A673 (cell line): ENCODE measurements around the gene ZNF74. TPM values are rescaled to one million over a fixed set of nuclear protein-coding genes. Genes with fewer than 3 reads are reported as not detected.

Source experiments
- BruUV-seq: library from RNA; stranded (reverse); fragments of 400-500 nt; replicated peaks from 2 replicates; lab custom pipeline; 2021; lab: Mats Ljungman, UMichigan
- CTCF ChIA-PET: fragments of 300-600 bp; sonication (Branson Sonifier 250); formaldehyde crosslinking; loops from one replicate; lab custom pipeline; 2022; ENCODE audit warnings: antibody characterized with exemption; lab: Charles Lee
- POLR2A ChIA-PET: fragments of 300-600 bp; sonication (Branson Sonifier 250); formaldehyde crosslinking; loops from one replicate; lab custom pipeline; 2022; ENCODE audit warnings: antibody characterized with exemption; ENCODE audit not compliant: low non-redundant PET; lab: Charles Lee
- DNase-seq: peaks from one replicate; pipeline ENCODE4 v3.0.0-alpha.2; 2015; ENCODE audit warnings: low spot score
- H3K27ac ChIP-seq: fragments of 200-600 bp; sonication (generic); 2 replicates; pipeline ENCODE4 v1.5.1; 2016; ENCODE audit warnings: mixed run types, low read depth, mild to moderate bottlenecking, mixed read lengths, antibody characterized with exemption, low read length; ENCODE audit not compliant: poor library complexity, severe bottlenecking
- H3K27me3 ChIP-seq: fragments of 200-600 bp; sonication (generic); replicated peaks from 2 replicates; pipeline ENCODE4 v1.6.1; 2017; ENCODE audit warnings: mixed run types, low read depth, mild to moderate bottlenecking, mixed read lengths, antibody characterized with exemption, low read length; ENCODE audit not compliant: insufficient read depth, poor library complexity
- H3K36me3 ChIP-seq: fragments of 200-600 bp; sonication (generic); 2 replicates; pipeline ENCODE4 v1.6.1; 2016; ENCODE audit warnings: mixed run types, mild to moderate bottlenecking, mixed read lengths, antibody characterized with exemption, low read length; ENCODE audit not compliant: insufficient read depth, poor library complexity, severe bottlenecking
- H3K4me1 ChIP-seq: fragments of 200-600 bp; sonication (generic); 2 replicates; pipeline ENCODE4 v1.6.1; 2017; ENCODE audit warnings: mixed run types, mild to moderate bottlenecking, mixed read lengths, antibody characterized with exemption, low read length; ENCODE audit not compliant: insufficient read depth, poor library complexity, severe bottlenecking
- H3K4me3 ChIP-seq: fragments of 200-600 bp; sonication (generic); 2 replicates; pipeline ENCODE4 v1.5.1; 2016; ENCODE audit warnings: low read depth, mixed run types, mild to moderate bottlenecking, mixed read lengths, low read length; ENCODE audit not compliant: poor library complexity, severe bottlenecking
- H3K9me3 ChIP-seq: fragments of 200-600 bp; sonication (generic); 2 replicates; pipeline ENCODE4 v1.6.1; 2016; ENCODE audit warnings: mixed run types, low read depth, mild to moderate bottlenecking, mixed read lengths, antibody characterized with exemption, low read length; ENCODE audit not compliant: poor library complexity, severe bottlenecking
- EZH2 ChIP-seq: fragments of 200-600 bp; sonication (generic); IDR thresholded peaks from 2 replicates; pipeline ENCODE4 v1.6.1; 2017; ENCODE audit warnings: borderline replicate concordance, low read depth, mild to moderate bottlenecking, mixed read lengths, antibody characterized with exemption, low read length; ENCODE audit not compliant: poor library complexity, severe bottlenecking
- intact Hi-C: fragments of 100-400 bp; cut with micrococcal nuclease; formaldehyde crosslinking; loops from one replicate; pipeline ENCODE4 v1.10.0; 2022; ENCODE audit not compliant: unreplicated experiment
- total RNA-seq: library from RNA; stranded (reverse); gene quantifications from 2 replicates; pipeline ENCODE4 v1.2.3, GENCODE V29; 2021
- TF ChIP-seq, protein P1 (sequence below): fragments of 300-800, 200-600 bp; sonication (generic); conservative IDR thresholded peaks from 2 replicates; pipeline ENCODE4 v1.5.1; 2017; ENCODE audit warnings: low read depth, mild to moderate bottlenecking, antibody characterized with exemption, low read length, moderate library complexity, mixed read lengths

The ZNF74 gene
- total RNA-seq, 1 experiment from 2014 or later, result 37.2 TPM

DNA sequence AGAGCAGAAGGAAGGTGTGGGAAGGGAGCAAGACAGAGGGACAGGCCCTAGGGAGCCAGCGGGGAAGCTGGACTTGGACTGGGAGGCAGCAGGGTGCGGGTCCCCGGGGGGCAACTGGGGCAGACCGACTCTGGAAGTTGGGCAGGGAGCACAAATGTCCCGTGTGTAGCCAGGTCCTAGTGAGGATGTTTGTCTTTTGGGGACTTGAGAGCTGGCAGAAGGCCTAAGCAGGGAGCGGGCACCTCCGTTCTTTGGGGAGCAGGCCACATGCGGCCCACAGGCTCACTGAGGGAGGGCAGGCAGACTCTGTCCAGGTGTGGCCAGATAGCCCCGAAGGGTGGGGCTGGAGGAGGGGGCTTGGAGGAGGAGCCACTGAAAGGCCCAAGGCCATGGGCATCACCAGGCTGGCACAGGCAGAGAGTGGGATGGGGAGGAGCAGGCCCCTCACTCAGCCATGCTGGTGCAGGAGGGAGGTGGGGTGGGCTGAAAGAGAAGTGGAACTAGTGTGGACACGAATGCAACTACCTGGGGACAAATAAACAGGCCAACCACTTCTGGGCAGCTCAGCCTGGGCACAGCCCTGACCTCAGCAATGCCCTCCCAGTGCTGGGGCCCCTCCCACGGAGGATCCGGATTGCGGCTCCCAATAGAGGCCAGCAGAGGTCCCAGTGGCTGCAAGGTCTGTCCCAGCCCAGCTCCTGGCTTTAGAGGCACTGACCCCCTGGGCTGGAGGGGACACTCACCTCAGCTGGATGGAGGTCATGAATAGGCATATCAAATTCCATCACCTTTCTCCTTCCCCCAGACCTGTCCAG, 44.9 kb downstream of the ZNF74 start:
- Histone ChIP-seq H3K4me3 (no peak overlapping the region), H3K27me3 (peaks cover 10% of the 10 kb centered on the region), H3K4me1 (peaks cover 9% of the 10 kb centered on the region), H3K27ac (no peak overlapping the region), H3K36me3 (peaks cover 5% of the 10 kb centered on the region), H3K9me3 (no peaks in the 10 kb centered on the region)
- CTCF ChIA-PET, result no interaction called here
- intact Hi-C loops, result no loop called here
- BruUV-seq, result no TSS peak
- DNase-seq, result no peak
- POLR2A ChIA-PET, result no interaction called here
- TF ChIP-seq, protein P1, sequence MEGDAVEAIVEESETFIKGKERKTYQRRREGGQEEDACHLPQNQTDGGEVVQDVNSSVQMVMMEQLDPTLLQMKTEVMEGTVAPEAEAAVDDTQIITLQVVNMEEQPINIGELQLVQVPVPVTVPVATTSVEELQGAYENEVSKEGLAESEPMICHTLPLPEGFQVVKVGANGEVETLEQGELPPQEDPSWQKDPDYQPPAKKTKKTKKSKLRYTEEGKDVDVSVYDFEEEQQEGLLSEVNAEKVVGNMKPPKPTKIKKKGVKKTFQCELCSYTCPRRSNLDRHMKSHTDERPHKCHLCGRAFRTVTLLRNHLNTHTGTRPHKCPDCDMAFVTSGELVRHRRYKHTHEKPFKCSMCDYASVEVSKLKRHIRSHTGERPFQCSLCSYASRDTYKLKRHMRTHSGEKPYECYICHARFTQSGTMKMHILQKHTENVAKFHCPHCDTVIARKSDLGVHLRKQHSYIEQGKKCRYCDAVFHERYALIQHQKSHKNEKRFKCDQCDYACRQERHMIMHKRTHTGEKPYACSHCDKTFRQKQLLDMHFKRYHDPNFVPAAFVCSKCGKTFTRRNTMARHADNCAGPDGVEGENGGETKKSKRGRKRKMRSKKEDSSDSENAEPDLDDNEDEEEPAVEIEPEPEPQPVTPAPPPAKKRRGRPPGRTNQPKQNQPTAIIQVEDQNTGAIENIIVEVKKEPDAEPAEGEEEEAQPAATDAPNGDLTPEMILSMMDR, result no peak
- TF ChIP-seq EZH2, result no peak

DNA sequence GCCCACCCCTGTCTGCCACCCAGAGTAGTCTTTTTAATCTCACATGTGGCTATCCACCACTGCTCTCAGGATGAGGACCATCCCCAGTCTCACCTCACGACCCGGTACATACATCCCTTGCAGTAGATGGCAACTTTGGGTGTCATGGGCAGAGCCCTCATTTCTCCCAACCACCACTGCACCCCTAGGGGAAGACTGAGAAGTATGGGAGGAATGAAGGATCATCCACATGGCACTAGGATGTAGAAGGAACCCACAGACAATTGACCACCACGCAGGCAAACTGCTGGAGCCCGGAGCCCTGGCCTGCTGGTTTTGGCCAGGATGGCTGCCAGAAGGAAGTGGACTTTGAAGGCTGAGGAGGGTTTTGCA, 45.6 kb downstream of the ZNF74 start:
- Histone ChIP-seq H3K9me3 (no peaks in the 10 kb centered on the region), H3K27me3 (peaks cover 10% of the 10 kb centered on the region), H3K27ac (no peak overlapping the region), H3K36me3 (peaks cover 5% of the 10 kb centered on the region), H3K4me3 (no peak overlapping the region), H3K4me1 (peaks cover 9% of the 10 kb centered on the region)
- TF ChIP-seq EZH2, result no peak
- TF ChIP-seq, protein P1, result no peak
- intact Hi-C loops, result no loop called here
- no peak for DNase-seq
- no TSS peak for BruUV-seq
- ChIA-PET CTCF (no interaction called here), POLR2A (no interaction called here)

DNA sequence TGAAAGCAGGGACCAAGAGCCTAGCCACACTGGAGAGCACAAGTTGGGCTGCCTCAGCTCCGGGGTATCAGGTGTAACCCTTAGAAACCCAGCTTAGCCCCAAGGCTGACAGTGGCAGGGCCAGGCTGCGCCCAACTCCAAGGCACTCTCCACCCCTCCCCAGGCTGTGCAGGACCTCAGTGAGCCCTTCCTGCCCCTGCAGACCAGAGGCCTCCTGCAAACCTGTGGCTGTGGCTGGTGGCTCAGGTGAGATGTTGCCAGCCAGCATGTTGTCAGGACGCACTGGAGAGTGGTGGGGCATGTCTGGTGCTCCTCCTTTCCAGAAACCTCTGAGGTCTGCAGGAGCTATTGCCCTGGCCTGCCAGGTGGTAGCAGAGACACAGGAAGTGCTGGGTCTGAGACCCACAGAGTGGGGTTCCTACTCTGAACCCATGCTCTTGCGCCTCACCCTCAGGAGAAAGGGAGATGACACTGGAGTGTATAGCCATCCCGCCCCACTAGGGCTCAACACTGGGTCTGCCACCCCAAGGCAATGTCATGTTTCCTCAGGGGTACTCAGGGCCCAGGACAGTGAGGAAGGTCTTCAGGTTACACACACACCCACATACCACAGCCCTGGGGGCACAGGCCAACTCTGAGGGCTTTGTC, 46.1 kb downstream of the ZNF74 start:
- intact Hi-C loops, result no loop called here
- DNase-seq, result no peak
- BruUV-seq, result no TSS peak
- ChIA-PET CTCF (interaction anchor here (0.5 kb wide), 1 partner anchor 22 kb away, joined by 5 read pairs; no protein-coding TSS in a partner anchor), POLR2A (no interaction called here)
- Histone ChIP-seq H3K4me3 (no peak overlapping the region), H3K36me3 (peaks cover 5% of the 10 kb centered on the region), H3K4me1 (peaks cover 9% of the 10 kb centered on the region), H3K9me3 (no peaks in the 10 kb centered on the region), H3K27ac (no peak overlapping the region), H3K27me3 (peaks cover 10% of the 10 kb centered on the region)
- no peak for TF ChIP-seq EZH2
- TF ChIP-seq, protein P1, result no peak
